ENCODE data around the gene SEL1L. TPM values are rescaled to one million over a fixed set of nuclear protein-coding genes. Genes with fewer than 3 reads are reported as not detected.
A peak's percentile ranks its signal among the peaks of the same experiment; 100 is the strongest.
"Not testable (repeated sequence)": the region's sequence is repeated elsewhere in the genome, so short reads cannot be mapped to it uniquely, and the experiment has no call there.

The SEL1L gene
- polyA plus RNA-seq (ENCODE audit: insufficient read depth in 1 of 5, insufficient read length in 5 of 5, low replicate concordance in 1 of 5) = 10 to 100 TPM; 35.1 to 73.9 (median 64.7) TPM
- long read RNA-seq, donor 1, full-length matches to known transcripts = 8 of 8 reads
- long read RNA-seq, donor 1, partial matches to known transcripts = 0 of 8 reads
- long read RNA-seq, donor 1, other reads (novel, unspliced or antisense) = 0 of 8 reads
- long read RNA-seq, donor 2, full-length matches to known transcripts = 4 of 4 reads
- long read RNA-seq, donor 2, partial matches to known transcripts = 0 of 4 reads
- long read RNA-seq, donor 2, other reads (novel, unspliced or antisense) = 0 of 4 reads
- long read RNA-seq, donor 3, full-length matches to known transcripts = 2 of 2 reads
- long read RNA-seq, donor 3, partial matches to known transcripts = 0 of 2 reads
- long read RNA-seq, donor 3, other reads (novel, unspliced or antisense) = 0 of 2 reads
- long read RNA-seq, donor 4, full-length matches to known transcripts = 5 of 5 reads
- long read RNA-seq, donor 4, partial matches to known transcripts = 0 of 5 reads
- long read RNA-seq, donor 4, other reads (novel, unspliced or antisense) = 0 of 5 reads
- long read RNA-seq, donor 5, full-length matches to known transcripts = 5 of 5 reads
- long read RNA-seq, donor 5, partial matches to known transcripts = 0 of 5 reads
- long read RNA-seq, donor 5, other reads (novel, unspliced or antisense) = 0 of 5 reads
- long read RNA-seq, donor 6, full-length matches to known transcripts = 7 of 7 reads
- long read RNA-seq, donor 6, partial matches to known transcripts = 0 of 7 reads
- long read RNA-seq, donor 6, other reads (novel, unspliced or antisense) = 0 of 7 reads
- long read RNA-seq, donor 7, full-length matches to known transcripts = 12 of 19 reads
- long read RNA-seq, donor 7, partial matches to known transcripts = 7 of 19 reads
- long read RNA-seq, donor 7, other reads (novel, unspliced or antisense) = 0 of 19 reads
- long read RNA-seq, donor 8, full-length matches to known transcripts = 1 of 1 reads
- long read RNA-seq, donor 8, partial matches to known transcripts = 0 of 1 reads
- long read RNA-seq, donor 8, other reads (novel, unspliced or antisense) = 0 of 1 reads

DNA sequence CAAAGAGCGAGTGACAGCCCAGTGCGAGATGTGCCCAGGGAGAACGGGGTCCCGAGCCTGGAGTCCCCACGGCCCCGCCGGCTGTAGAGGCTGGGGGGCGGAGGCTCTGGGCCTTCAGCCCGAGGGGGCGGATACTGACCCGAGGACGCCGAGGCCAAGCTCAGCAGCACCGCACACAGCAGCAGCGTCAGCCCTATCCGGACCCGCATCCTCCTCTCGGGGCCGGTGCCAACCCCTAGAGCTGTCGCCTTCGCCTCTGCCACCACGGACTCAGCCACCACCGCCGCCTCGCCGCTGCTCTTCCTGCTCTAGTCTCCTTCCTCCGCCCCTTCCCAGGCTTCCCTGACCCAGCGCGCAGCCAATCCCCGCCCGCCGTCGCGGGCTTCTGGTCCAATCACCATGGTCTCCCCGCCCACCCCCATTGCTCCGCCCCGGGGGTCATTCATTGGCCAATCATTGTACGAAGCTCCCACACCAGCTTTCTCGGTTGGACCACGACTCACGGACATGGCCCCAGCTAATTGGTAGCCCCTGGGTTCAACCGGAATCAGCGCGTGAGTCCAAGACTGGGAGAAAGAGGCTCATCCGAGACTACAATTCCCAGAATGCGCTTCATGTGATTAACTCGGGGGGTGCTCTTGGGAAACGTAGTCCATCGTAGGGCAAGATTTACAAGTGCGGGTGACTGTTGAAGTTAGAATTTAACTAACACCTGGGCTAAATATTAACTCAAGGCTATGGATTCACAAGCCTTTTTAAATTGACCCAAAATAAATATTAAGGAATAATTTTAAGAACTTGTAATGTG lies at the start of gene SEL1L:
SEL1L (minus strand) TSS at position 318 of the 808 bp plus-strand sequence; CDS start at position 209, 109 bp downstream.
- DNase-seq = peak; percentile 99

DNA sequence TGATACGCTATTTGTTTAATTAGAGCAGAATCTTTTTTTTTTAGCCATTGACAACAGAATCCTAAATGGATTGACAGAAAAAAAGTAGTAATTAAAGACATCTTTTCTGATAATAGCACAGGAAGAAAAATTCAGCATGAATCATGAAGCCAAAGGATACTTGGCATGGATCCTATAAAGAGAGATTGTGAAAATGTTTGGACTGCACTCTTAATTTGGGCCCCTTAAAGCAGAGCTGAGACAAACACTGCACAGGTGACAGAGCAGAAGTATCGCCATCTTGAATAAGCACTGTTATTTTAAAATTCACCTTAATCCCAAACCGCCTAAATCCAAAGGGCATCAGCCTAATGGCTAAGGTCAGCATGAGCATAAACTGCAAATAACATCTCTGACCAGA lies 48.8 kb upstream of the SEL1L start:
- DNase-seq = no peak

DNA sequence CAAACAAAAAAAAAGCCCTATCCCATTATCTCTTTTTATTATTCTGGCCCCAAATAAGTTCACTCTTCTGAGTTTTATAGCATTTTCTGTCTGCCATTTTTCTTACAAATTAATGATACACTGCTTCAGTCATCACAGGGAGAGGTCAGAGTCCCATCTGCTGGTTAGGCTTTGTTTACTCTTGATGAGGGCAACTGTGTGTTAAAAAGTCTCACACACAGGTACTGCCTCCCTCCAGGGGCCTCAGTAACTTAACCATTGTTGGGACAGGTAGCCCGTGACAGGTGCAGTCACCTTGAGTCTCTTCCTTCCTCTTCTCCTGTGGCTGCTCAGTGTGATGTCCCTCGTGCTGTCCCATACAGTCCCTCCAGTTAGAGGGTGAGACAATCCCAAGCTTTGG lies 45.5 kb upstream of the SEL1L start:
- no peak for DNase-seq

DNA sequence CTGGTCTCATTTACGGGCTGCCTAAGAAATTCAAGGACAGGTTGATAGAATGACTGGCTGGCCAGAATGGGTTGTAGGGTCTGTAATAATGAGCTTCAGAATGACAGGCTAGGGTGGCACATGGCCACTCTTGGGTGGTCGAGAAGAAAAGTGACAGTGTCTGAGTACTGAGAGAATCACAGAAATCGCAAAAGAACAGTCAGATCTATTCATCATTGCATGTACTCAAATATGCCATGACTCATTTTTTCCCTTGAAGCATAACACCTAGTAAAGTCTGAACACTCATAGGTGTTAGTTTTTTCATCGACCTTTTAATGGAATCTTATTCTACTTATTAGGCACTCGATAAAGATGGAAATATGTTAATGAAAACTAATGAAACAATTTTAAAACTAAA lies 37.8 kb upstream of the SEL1L start:
- DNase-seq = no peak

DNA sequence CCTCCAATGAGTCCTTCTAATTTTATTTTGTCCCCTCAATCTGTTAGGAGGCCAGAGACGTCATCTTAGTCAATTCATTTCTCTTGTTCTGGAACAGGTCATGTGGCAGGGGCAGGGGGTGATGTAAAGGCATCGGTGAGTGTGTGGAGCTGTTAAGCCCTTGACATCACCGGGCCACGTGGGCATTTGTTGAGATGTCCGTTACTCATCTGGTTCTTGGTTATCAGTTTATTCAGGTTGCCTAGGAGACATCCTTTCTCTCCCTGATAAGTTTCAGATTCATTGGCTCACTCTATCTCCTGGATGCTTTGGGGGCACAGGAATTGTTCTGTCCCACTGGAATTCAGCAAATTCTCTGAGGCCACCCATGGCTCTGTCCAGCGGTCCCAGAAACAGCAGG lies 33.6 kb upstream of the SEL1L start:
- no peak for DNase-seq

DNA sequence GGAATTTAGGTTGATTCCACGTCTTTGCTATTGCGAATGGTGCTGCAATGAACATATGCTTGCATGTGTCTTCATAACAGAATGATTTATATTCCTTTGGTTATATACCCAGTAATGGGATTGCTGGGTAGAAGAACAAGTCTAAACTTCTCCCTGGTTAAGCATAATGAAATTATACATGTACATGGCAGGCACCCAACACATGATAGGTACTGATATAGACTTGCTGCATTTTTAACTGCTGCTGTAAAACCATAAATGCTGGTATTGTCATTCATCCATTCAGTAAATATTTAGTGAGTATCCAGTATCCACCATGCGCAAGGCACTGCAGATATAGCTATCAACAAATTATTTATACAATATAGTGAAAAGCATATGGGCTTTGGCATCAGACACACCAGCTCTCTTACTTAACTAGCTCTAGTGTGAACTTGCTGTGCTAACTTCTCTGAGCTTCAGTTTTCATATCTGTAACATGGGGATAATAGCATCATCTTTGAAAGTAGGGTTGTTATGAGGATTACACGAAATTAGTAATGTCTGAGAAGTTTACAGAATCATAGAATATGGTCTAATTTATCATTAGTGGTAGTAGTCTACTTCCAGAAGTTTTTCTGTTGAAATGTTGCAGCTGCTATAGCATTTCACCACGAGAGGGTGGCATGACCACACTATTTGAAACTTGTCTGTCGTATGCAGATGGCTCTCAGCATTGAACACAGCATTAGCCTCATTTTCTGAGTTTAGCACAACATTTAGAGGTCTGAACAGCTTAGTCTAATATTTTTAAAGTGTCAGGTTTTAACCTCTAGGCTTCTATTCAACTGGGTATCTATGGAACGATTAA lies 32.0 kb upstream of the SEL1L start:
- DNase-seq = peak; percentile 24 to 31

DNA sequence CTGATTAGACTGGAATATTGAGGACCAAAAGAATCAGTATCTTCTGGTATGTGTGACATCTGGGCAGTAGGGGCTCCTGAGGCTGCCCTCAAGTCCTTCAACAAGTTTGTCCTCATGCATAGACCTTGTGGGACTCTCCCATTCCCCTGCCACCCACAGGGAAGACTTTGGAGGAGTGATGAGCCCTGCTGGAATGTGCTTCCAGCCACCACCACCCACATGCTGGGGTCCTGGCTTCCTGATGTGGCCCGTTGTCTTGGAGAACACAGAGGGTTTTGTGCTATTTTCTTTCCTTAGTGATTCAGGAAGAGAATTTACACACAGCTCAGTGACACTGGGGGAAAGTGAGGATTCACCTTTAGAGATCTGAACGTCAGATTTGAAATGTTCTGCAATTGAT lies 29.2 kb upstream of the SEL1L start:
- no peak for DNase-seq

DNA sequence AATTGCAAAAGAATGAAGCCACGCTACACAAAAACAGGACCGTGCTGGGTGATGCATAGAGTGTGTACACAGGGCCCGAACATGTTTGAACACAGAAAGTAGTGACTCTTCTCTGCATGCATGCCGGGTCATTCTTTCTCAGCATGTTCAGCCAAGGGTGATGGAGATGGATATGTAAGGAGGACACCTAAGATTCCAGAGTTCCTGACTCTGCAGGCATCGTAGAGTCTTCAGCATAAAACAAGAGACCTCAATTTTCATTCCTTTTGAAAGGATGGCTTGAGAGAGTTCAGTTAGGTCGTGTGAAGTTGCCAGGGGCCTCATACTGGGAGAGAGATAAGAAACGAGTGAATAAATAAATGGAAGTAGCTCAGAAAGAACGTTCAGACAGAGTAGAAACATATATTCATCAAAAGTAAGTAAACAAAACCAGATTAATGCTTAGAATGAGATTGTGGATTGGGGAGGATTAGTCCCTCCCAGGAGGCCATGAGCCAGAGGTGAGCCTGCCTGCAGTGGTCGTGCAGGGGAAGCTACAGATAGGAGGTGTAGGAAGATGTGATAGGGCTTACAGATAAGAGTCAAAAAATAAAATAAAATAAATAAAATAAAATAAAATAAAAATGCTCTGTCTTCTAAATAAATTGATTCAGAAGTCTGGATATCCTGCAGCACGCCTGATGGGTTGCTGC lies 27.6 kb upstream of the SEL1L start:
- DNase-seq = no peak

DNA sequence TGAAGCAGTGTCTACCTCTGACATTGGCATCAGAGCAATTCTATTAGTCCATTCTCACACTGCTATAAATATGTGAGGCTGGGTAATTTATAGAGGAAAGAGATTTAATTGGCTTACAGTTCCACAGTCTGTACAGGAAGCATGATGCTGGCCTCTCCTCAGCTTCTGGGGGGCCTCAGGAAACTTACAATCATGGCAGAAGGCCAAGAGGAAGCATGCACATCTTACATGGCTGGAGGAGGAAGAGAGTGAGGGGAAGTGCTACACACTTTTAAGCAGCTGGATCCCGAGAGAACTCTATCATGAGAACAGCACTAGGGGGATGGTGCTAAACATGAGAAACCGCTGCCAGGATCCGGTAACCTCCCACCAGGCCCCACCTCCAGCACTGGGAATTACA lies 25.7 kb upstream of the SEL1L start:
- DNase-seq = no peak

DNA sequence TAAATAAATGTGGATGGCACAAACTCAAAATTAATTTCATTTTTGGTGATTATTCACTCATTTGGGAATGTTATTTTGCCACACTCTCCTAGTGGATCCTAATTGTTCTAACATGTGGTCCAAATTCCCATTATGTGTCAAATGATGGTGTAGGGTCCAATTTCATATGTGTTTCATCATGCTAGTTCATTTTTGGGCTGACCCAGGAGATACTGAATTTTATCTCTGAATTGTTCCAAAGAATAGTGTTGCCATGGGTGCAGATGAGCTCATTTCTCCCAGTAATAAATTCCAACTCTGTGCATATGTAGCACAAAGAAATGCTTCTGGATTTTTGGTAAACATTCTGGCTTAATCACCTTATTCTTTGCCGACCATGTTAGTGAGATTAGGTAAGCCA lies 23.5 kb upstream of the SEL1L start:
- no peak for DNase-seq

DNA sequence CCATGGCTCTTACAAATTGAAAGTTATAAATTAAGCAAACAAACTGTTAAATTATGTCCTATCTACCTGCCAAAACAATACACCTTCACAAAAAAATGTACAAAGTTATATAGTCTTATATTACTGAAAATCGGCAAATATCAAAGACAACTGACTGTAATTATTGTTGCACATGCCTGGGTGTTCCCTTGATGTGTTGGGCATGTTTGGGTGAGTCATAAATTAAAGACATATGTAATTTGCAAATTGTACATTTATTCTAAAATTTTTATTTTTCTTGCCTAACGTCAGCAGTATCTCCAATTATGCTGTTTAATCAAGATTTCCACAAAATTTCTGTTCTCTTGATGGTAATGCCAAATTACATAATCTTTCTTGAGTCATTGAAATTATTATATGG lies 22.0 kb upstream of the SEL1L start:
- no peak for DNase-seq

DNA sequence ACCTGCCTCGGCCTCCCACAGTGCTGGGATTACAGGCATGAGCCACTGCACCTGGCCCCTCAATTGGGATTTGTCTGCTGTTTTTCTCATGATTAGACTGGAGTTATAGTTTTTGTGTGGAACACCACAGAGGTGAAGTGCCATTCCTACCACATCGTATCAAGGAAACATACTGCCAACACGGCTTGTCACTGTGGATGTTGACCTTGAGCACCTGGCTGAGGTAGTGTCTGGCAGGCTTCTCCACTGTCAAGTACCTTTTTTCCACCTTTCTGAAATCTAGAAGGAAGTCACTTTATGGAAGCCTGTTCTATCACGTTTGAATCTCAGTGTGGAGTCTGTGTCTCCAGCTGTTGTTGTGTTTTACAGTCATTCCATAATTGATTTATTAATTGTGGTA lies 21.4 kb upstream of the SEL1L start:
- DNase-seq = no peak

DNA sequence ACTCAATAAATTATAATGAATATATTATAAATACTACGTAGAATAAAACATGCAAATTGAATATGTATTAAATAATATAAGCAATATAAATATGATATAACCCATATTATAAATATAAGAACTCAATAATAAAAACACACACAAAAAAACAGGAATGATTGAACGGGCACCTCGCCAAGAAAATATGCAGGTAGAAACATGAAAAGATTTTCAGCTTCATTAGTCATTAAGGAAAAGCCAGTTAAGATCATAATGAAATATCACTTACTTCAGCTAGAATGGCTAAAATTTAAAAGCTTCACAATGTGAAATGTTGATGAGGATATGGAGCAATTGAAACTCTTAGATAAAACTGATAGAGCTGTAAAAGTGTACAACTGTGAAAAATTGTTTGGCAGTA lies 17.8 kb upstream of the SEL1L start:
- DNase-seq = no peak

DNA sequence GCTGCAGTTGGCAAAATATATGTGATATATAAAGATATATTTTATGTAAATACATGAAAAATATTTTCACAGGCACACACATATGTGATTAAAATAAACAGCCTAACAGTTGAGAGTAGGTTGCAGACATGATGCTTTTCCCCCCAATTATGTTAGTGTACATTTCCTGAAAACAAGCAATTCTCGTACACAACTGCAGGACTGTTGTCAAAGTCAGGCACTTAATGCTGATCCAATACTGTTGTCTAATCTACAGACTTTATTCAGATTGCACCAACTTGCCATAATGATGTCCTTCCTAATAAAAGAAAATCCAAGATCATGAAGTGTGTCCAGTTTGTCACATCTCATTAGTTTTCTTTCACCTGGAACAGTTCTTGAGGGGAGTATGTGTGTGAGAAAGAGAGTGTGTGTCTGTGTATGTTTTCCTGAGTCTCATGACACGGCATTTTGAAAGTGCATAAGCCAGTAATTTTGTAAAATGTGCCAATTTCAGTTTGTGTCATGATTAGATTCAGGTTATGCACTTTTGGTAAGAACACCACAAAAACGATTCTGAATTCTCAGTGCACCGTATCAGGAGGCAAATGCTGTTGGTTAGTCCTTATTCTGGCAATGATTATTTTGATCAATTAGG lies 16.5 kb upstream of the SEL1L start:
- no peak for DNase-seq

DNA sequence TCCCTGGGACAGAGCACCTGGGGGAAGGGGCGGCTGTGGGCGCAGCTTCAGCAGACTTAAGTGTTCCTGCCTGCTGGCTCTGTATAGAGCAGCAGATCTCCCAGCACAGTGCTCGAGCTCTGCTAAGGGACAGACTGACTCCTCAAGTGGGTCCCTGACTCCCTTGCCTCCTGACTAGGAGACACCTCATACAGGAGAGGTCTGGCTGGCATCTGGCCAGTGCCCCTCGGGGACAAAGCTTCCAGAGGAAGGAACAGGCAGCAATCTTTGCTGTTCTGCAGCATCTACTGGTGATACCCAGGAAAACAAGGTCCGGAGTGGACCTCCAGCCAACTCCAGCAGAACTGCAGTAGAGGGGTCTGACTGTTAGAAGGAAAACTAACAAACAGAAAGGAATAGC lies 7.6 kb upstream of the SEL1L start:
- not testable (repeated sequence) for DNase-seq

DNA sequence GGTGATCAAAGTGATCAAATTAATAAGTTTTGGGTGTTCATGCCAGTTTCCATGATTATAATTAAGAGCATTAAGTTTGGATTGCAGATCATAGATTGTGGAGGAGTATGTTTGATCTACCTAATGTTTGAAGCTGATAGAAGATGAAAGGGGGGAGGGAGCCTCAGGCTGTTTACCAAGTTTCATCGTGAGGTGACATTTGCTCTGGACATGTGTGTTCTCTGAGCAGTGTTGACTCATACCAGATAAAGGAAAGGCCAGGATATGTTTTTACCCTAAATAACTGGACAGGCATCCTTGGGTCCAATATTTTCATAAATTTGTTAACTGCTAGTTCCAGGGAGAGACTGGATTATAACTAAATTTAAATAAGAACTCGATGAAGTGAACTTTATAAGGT lies 3.5 kb upstream of the SEL1L start:
- no peak for DNase-seq

DNA sequence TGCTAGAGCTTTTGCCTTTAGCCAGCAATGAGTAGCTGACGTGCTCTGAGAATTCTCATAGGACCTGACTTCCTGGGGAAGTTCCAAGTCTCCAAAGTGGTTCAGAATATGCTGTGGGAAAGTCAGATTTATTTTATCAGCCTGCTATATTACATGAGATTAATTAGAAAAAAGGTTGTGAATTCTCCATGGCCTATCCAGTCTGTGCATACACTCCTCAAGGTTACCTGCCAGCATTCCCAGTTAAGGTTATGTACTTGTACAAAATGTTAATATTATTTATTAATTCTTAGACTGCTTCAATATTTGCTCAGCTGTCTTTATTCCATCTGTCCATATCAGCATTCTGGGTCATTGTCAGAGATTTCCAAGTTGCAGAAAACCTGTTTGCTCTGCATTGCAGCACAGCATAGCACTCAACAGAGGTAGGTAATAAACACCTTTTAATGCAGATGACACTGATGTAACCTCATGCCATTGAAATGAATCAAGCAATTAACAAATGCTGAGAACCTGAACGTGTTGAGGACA lies 2.7 kb upstream of the SEL1L start:
- no peak for DNase-seq

DNA sequence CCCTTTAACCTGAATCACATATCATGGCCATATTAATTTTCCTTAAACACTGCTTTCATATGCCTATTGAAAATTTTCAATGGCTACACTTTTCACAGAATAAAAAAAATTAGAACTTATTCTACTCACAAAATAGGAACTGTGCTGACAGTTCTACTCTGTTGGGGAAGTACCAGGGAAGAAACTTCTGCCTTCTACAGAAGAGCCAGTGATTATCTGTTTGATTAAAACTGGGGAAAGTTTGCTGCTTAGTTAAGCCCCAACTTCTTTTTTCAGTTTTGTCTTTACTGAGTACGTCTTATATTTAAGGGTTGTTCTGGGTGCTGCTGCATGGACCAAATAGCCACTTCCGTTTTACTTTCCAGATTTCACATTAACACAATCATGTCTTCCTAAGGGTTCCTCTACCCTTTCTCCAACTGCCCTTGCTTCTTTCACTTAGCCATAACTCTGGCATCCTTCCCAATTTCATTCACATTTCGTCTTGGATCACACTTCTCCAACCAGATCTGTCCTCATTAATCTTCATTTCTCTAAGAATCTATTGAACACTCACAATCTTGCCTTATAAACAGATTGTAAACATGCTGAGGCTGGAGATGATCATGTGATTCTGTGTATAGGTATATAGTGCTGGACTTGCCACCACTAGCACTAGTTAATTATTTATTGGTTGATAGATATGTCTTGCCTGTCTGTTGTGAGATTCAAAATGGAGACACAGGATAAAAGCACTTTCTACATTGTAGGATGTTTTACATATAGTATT lies 1.9 kb upstream of the SEL1L start:
- DNase-seq = no peak
